Measurements from ENCODE around the gene MACROD2. TPM values are rescaled to one million over a fixed set of nuclear protein-coding genes. Genes with fewer than 3 reads are reported as not detected.

Gene MACROD2
- polyA plus RNA-seq, 1 experiment, result 0.47 TPM

DNA sequence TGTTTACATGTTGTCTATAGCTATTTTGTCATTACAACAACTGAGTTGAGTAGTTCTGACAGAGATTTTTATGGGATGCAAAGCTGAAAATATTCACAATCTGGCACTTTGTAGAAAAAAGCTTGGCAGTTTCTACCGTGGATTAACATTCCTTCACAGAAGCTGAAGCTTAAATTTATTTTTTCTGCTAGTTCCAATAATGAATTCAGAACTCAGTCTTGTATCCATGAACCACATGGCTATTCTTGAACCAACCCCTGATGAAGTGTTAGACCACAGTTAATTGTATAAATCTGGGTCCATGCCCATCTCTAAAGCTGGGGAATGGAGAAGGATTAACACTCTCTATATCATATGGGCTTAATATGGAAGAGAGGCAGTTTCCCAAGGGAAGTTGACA, 1085.9 kb downstream of the MACROD2 start:
- Histone ChIP-seq H3K4me3 (ENCODE audit: low read depth, low read length) (no peak overlapping the region), H3K27me3 (ENCODE audit: control insufficient read depth, insufficient read depth, low read length) (no peaks in the 10 kb centered on the region), H3K36me3 (ENCODE audit: control insufficient read depth, insufficient read depth, low read length) (no peaks in the 10 kb centered on the region)
- CTCF ChIA-PET, result interaction anchor here (1.8 kb wide), 1 partner anchor 12 kb away, joined by 5 read pairs; no protein-coding TSS in a partner anchor
- no peak for DNase-seq (ENCODE audit: low read depth)
- no peak for TF ChIP-seq CTCF (IDR thresholded peaks at IDR 0.05; ENCODE audit: insufficient read depth, low read depth, low read length)
- POLR2A ChIA-PET, result no interaction called here

DNA sequence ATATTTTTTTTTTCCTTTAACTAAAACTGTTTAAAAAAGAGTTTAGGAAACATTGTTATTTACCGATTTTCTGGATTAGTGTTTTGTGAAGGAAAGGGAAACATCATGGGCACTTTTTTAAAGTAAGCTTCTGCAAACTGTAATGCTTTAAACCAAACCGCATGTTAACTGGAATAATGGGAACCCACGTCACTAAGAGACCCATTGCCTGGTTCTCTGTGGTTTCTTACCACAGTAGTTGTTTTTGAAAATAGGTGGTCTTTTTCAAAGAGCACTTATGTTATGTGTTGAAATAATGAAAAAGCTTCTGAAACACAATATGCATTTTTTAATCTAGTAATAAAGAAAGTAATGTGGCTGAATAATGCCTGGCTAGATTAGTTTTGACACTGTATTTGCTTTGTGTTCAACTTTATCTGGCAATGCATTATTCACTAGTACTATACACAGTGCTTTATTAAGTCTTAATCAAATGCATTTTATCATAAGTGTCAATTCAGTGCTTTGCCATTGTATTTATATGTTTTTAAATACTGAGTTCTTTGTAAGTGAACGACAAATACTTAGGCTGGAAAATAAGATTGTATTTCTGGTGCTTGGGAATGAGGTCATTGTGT, 1096.2 kb downstream of the MACROD2 start:
- no peak for TF ChIP-seq CTCF (IDR thresholded peaks at IDR 0.05; ENCODE audit: insufficient read depth, low read depth, low read length)
- no peaks in the 10 kb centered on the region for H3K36me3 ChIP-seq (ENCODE audit: control insufficient read depth, insufficient read depth, low read length)

GRCh38 chr20:15098351-15098750, 1103.0 kb downstream of the MACROD2 start:
- no peak for TF ChIP-seq CTCF (IDR thresholded peaks at IDR 0.05; ENCODE audit: insufficient read depth, low read depth, low read length)
- no peak overlapping the region for H3K4me3 ChIP-seq (ENCODE audit: low read depth, low read length)
- H3K36me3 ChIP-seq (ENCODE audit: control insufficient read depth, insufficient read depth, low read length), result no peaks in the 10 kb centered on the region
- no peak for DNase-seq (ENCODE audit: low read depth)
- ChIA-PET CTCF (no interaction called here), POLR2A (no interaction called here)
- no peaks in the 10 kb centered on the region for H3K27me3 ChIP-seq (ENCODE audit: control insufficient read depth, insufficient read depth, low read length)

More for the DNA sequence above, 1096.2 kb downstream of the MACROD2 start:
- no peak overlapping the region for H3K4me3 ChIP-seq (ENCODE audit: low read depth, low read length)
- H3K27me3 ChIP-seq (ENCODE audit: control insufficient read depth, insufficient read depth, low read length), result no peaks in the 10 kb centered on the region
- ChIA-PET POLR2A (no interaction called here), CTCF (no interaction called here)
- DNase-seq (ENCODE audit: low read depth), result no peak

DNA sequence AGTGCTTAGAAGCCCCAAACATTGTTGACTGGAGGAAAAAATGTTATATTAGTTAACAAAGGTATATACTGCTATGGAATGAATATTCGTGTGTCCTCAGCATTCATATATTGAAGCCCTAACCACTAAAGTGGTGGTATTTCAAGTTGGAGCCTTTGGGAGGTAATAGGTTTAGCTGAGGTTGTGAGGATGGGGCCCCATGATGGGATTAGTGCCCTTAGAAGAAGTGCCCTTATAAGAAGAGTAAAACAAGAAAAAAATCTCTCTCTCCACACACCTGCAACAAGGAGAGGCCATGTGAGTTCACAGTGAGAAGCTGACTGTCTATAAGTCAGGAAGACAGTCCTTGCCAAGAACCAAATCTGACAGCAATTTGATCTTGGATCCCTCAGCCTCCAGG, 1103.8 kb downstream of the MACROD2 start:
- ChIA-PET POLR2A (no interaction called here), CTCF (no interaction called here)
- no peak overlapping the region for H3K4me3 ChIP-seq (ENCODE audit: low read depth, low read length)
- H3K27me3 ChIP-seq (ENCODE audit: control insufficient read depth, insufficient read depth, low read length), result no peaks in the 10 kb centered on the region
- TF ChIP-seq CTCF (IDR thresholded peaks at IDR 0.05; ENCODE audit: insufficient read depth, low read depth, low read length), result no peak
- DNase-seq (ENCODE audit: low read depth), result no peak
- H3K36me3 ChIP-seq (ENCODE audit: control insufficient read depth, insufficient read depth, low read length), result no peaks in the 10 kb centered on the region

- ChIA-PET POLR2A (no interaction called here), CTCF (no interaction called here)
- H3K27me3 ChIP-seq (ENCODE audit: control insufficient read depth, insufficient read depth, low read length), result no peaks in the 10 kb centered on the region
- H3K4me3 ChIP-seq (ENCODE audit: low read depth, low read length), result no peak overlapping the region
- no peak for DNase-seq (ENCODE audit: low read depth)
- no peaks in the 10 kb centered on the region for H3K36me3 ChIP-seq (ENCODE audit: control insufficient read depth, insufficient read depth, low read length)
- no peak for TF ChIP-seq CTCF (IDR thresholded peaks at IDR 0.05; ENCODE audit: insufficient read depth, low read depth, low read length)
These were observed 1105.3 kb downstream of the MACROD2 start for GRCh38 chr20:15100506-15101160.

All from BJ (cell line).